Breast epithelium (tissue), 3 donors: Measurements from ENCODE around the gene KIR3DL1.

Experiments used
- POLR2A ChIP-seq: fragments of 450-650 bp; IDR thresholded peaks from one replicate; pipeline ENCODE4 v1.6.1; 2016; ENCODE audit warnings: antibody characterized with exemption, mild to moderate bottlenecking, moderate library complexity
- TF ChIP-seq, protein P1 (sequence below), 3 donors: fragments of 450-650 bp; IDR thresholded peaks; one replicate each; pipeline ENCODE4 v1.5.1; 2016 to 2017; ENCODE audit warnings: antibody characterized with exemption in 3 of 3, mild to moderate bottlenecking in 3 of 3, moderate library complexity in 3 of 3

GRCh38 chr19:54790711-54791110 lies 25.6 kb upstream of the KIR3DL1 start:
- TF ChIP-seq, protein P1, sequence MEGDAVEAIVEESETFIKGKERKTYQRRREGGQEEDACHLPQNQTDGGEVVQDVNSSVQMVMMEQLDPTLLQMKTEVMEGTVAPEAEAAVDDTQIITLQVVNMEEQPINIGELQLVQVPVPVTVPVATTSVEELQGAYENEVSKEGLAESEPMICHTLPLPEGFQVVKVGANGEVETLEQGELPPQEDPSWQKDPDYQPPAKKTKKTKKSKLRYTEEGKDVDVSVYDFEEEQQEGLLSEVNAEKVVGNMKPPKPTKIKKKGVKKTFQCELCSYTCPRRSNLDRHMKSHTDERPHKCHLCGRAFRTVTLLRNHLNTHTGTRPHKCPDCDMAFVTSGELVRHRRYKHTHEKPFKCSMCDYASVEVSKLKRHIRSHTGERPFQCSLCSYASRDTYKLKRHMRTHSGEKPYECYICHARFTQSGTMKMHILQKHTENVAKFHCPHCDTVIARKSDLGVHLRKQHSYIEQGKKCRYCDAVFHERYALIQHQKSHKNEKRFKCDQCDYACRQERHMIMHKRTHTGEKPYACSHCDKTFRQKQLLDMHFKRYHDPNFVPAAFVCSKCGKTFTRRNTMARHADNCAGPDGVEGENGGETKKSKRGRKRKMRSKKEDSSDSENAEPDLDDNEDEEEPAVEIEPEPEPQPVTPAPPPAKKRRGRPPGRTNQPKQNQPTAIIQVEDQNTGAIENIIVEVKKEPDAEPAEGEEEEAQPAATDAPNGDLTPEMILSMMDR (IDR thresholded peaks at IDR 0.05): no peak
- TF ChIP-seq POLR2A: no peak
